Subcutaneous abdominal adipose tissue (tissue), 5 donors: ENCODE results near the gene TMC7.

ENCODE experiments used
- H3K27ac ChIP-seq: one replicate; pipeline ENCODE4 v1.7.0; 2013; ENCODE audit warnings: low read depth, mild to moderate bottlenecking, inconsistent platforms, low read length, moderate library complexity
- H3K27me3 ChIP-seq, 5 donors: one replicate each; pipeline ENCODE4 v1.7.0; 2013; ENCODE audit warnings: low read length in 5 of 5, inconsistent platforms in 1 of 5; ENCODE audit not compliant: control insufficient read depth in 5 of 5, insufficient read depth in 4 of 5
- H3K36me3 ChIP-seq, 5 donors: one replicate each; pipeline ENCODE4 v1.7.0; 2013; ENCODE audit warnings: low read length in 5 of 5; ENCODE audit not compliant: control insufficient read depth in 5 of 5, insufficient read depth in 5 of 5
- H3K4me1 ChIP-seq, 5 donors: one replicate each; pipeline ENCODE4 v1.7.0; 2013; ENCODE audit warnings: low read length in 5 of 5, mild to moderate bottlenecking in 3 of 5, moderate library complexity in 1 of 5; ENCODE audit not compliant: control insufficient read depth in 5 of 5, insufficient read depth in 5 of 5
- H3K4me3 ChIP-seq, 5 donors: one replicate each; pipeline ENCODE4 v1.7.0; 2013; ENCODE audit warnings: low read length in 5 of 5, low read depth in 1 of 5
- H3K9ac ChIP-seq, 5 donors: one replicate each; pipeline ENCODE4 v1.7.0; 2013; ENCODE audit warnings: low read length in 5 of 5, mild to moderate bottlenecking in 4 of 5, moderate library complexity in 3 of 5
- H3K9me3 ChIP-seq, 5 donors: one replicate each; pipeline ENCODE4 v1.7.0; 2013; ENCODE audit warnings: low read length in 5 of 5; ENCODE audit not compliant: control insufficient read depth in 5 of 5
- donor health status: healthy.
- donor health status: healthy.
- donor health status: healthy.
- donor health status: healthy.
- donor health status: healthy.

The TMC7 gene

GRCh38 chr16:19066988-19067348, 83.2 kb downstream of the TMC7 start:
- H3K9me3 ChIP-seq, result no peaks in the 10 kb centered on the region
- peak overlapping the region in 1 of 5 donors; percentile 98 for H3K9ac ChIP-seq
- peaks cover 0 to 30% (median 19%) of the 10 kb centered on the region in 5 donors for H3K4me1 ChIP-seq
- peak overlapping the region; percentile 100 for H3K27ac ChIP-seq
- H3K27me3 ChIP-seq, result no peaks in the 10 kb centered on the region
- H3K4me3 ChIP-seq, result peak overlapping the region; percentile 92 to 97 (median 93)
- H3K36me3 ChIP-seq, result peaks cover 0 to 6% (median 0%) of the 10 kb centered on the region in 5 donors

GRCh38 chr16:19067349-19068236, 83.9 kb downstream of the TMC7 start, which contains the start of gene COQ7:
COQ7 (plus strand) TSS chr16:19067614; CDS start chr16:19067665, 51 bp downstream.
- Histone ChIP-seq H3K36me3 (peaks cover 0 to 12% (median 3%) of the 10 kb centered on the region in 5 donors), H3K9ac (peak within 1 kb of the TSS; percentile 92 to 100 (median 98)), H3K4me3 (peak within 1 kb of the TSS; percentile 92 to 97 (median 93)), H3K4me1 (peaks cover 0 to 25% (median 19%) of the 10 kb centered on the region in 5 donors), H3K9me3 (no peaks in the 10 kb centered on the region), H3K27me3 (no peaks in the 10 kb centered on the region), H3K27ac (peak within 1 kb of the TSS; percentile 100)

- Histone ChIP-seq H3K4me1 (peaks cover 0 to 21% (median 18%) of the 10 kb centered on the region in 5 donors), H3K9me3 (no peaks in the 10 kb centered on the region), H3K27ac (peak overlapping the region; percentile 100), H3K27me3 (no peaks in the 10 kb centered on the region), H3K9ac (peak overlapping the region; percentile 92 to 100 (median 98)), H3K36me3 (peaks cover under 1 to 19% (median 7%) of the 10 kb centered on the region in 5 donors), H3K4me3 (peak overlapping the region; percentile 92 to 97 (median 93))
Measured at GRCh38 chr16:19068237-19068815, 84.6 kb downstream of the TMC7 start.

GRCh38 chr16:19071811-19072777, 88.4 kb downstream of the TMC7 start:
- Histone ChIP-seq H3K4me3 (no peak overlapping the region), H3K27ac (no peak overlapping the region), H3K9ac (no peak overlapping the region), H3K4me1 (peaks cover 0 to 19% (median 15%) of the 10 kb centered on the region in 5 donors), H3K36me3 (peaks cover 5 to 56% (median 32%) of the 10 kb centered on the region in 5 donors), H3K27me3 (no peaks in the 10 kb centered on the region), H3K9me3 (no peaks in the 10 kb centered on the region)

GRCh38 chr16:19073344-19073743, 89.6 kb downstream of the TMC7 start:
- no peak overlapping the region for H3K9ac ChIP-seq
- H3K36me3 ChIP-seq, result peaks cover 6 to 66% (median 41%) of the 10 kb centered on the region in 5 donors
- no peak overlapping the region for H3K4me3 ChIP-seq
- H3K4me1 ChIP-seq, result peaks cover 0 to 12% (median 8%) of the 10 kb centered on the region in 5 donors
- no peak overlapping the region for H3K27ac ChIP-seq
- H3K27me3 ChIP-seq, result no peaks in the 10 kb centered on the region
- no peaks in the 10 kb centered on the region for H3K9me3 ChIP-seq

GRCh38 chr16:19073863-19074262, 90.1 kb downstream of the TMC7 start:
- H3K27ac ChIP-seq, result no peak overlapping the region
- H3K36me3 ChIP-seq, result peaks cover 9 to 71% (median 46%) of the 10 kb centered on the region in 5 donors
- no peak overlapping the region for H3K9ac ChIP-seq
- H3K27me3 ChIP-seq, result no peaks in the 10 kb centered on the region
- peaks cover 0 to 6% (median 3%) of the 10 kb centered on the region in 5 donors for H3K4me1 ChIP-seq
- H3K9me3 ChIP-seq, result no peaks in the 10 kb centered on the region
- no peak overlapping the region for H3K4me3 ChIP-seq

- Histone ChIP-seq H3K27ac (no peak overlapping the region), H3K9me3 (no peaks in the 10 kb centered on the region), H3K27me3 (no peaks in the 10 kb centered on the region), H3K9ac (no peak overlapping the region), H3K4me3 (no peak overlapping the region), H3K36me3 (peaks cover 12 to 79% (median 53%) of the 10 kb centered on the region in 5 donors), H3K4me1 (no peaks in the 10 kb centered on the region)
Measured at GRCh38 chr16:19075511-19075910, 91.8 kb downstream of the TMC7 start.

- no peaks in the 10 kb centered on the region for H3K4me1 ChIP-seq
Measured at GRCh38 chr16:19077879-19078278, 94.1 kb downstream of the TMC7 start.

GRCh38 chr16:19083670-19084069, 99.9 kb downstream of the TMC7 start:
- Histone ChIP-seq H3K9me3 (no peaks in the 10 kb centered on the region), H3K4me3 (no peak overlapping the region), H3K4me1 (peaks cover 3 to 16% (median 11%) of the 10 kb centered on the region in 5 donors), H3K9ac (no peak overlapping the region), H3K27ac (no peak overlapping the region), H3K27me3 (no peaks in the 10 kb centered on the region), H3K36me3 (peaks cover 8 to 18% (median 16%) of the 10 kb centered on the region in 5 donors)

More at GRCh38 chr16:19077879-19078278, 94.1 kb downstream of the TMC7 start:
- Histone ChIP-seq H3K4me3 (no peak overlapping the region), H3K27ac (no peak overlapping the region), H3K9me3 (no peaks in the 10 kb centered on the region), H3K36me3 (peaks cover 24 to 72% (median 55%) of the 10 kb centered on the region in 5 donors), H3K27me3 (no peaks in the 10 kb centered on the region), H3K9ac (no peak overlapping the region)
